NOMO-1 treated with DMSO at 0.1 percent for 48 hours (cell line): ENCODE results near the gene NPDC1.
A peak's percentile ranks its signal among the peaks of the same experiment; 100 is the strongest.

Source experiments
- DNase-seq: peaks from one replicate; lab custom pipeline; 2025; ENCODE audit not compliant: unreplicated experiment; lab: John Stamatoyannopoulos, UW

Gene NPDC1

DNA sequence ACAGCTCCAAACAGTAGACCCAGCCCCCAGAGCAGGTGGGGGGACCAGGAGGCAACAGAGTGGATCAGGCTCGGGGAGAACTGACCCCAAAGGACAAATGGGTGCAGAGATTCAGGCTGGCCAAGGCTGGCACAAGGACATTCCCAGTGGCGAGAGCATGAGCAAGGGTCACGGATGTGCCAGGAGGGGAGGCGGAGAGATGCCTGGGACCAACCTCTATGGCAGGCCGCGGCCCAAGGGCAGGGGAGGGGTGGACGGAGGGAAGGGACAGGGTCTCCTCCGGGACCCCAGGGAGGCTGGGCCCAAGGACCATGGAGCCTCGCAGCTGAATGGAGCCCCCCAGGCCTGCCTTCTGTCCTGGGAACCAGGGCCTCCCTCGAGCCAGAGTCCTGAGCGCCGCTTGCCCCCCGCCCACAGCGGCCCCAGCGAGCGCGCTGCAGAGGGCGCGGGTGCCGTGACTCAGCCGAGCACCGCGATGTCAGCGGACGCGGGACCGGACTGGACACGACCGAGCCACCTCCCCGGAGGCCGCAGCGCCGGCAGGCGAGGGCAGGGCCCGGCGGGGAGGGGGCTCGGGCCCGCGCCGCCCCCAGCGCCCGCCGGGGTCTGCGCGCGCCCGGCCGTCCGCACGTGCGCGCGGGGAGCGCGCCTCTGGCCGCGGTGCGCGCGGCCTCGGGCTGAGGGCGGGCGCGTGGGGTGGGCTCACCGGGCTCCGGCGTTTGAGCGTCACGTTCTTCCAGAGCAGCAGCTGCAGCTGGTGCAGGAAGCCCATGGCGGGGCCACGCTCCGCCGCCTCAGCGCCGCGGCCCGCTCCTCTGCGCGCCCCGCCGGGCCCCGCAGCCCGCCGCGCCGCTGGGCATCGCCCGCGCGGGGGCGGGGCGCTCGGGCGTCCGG, 18.4 kb downstream of the NPDC1 start, which contains the start of gene ABCA2:
TSS of gene ABCA2 (minus strand) at position 869 of the 894 bp plus-strand sequence. CDS start at position 772, 97 bp downstream.
- no peak for DNase-seq

DNA sequence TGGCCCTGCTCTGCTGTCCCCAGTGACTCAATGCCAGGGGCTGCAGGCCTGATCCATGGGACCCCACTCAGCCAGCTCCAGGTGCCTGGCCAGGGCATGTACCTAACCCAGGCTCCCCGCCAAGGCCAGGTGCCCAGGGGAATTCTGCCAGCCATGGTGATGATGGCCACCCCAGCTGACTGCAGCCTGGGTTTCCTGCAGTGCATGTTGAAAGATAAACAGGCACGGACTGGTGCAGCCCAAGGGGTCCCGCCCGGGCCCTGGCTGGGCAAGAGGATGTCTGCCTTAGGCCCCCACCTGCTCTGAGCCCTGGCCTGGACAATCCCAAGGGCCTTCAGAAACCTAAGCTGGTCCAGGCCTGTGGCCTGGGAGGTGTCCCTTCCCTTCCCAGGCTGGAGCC, 19.1 kb downstream of the NPDC1 start:
- no peak for DNase-seq

DNA sequence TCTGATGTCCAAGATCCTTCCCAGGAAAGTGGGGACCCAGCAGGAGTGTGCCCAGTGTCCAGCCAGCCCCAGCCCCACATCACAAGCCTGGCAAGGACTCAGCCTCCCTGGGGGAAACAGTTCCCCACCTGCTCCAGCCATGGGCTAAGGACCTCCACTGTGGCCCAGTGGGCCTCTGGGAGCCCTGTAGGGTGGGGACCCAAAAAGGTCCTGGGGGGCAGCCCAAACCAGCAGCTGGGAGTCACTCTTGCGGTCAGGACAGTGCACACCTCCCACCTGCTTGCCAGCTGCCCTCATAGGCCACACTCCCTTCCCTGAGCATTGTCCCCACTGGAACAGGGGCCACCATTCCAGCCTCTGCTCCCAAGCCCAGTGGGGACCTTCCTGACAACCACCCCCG, 19.6 kb downstream of the NPDC1 start:
- DNase-seq: no peak

DNA sequence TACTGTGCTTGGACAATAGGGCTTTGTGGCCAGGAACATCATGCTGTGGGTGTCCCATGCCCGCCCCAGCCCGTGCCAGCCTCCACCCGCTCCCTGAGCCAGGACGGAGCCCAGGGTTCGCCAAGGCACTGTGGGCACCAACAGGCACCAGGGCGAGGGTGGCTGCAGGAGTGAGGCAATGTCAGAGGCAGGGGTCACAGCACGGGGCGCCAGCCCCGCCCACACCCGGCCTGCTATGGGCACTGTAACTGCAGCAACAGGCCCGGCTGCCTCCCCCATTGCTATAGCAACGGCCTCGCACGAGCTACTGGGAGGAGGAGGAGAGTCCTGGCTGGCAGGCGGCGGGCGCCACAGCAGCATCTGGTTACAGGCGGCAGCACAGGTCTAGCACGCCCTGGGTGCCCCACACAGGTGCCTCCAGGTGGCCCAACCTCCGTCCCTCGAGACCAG, 20.4 kb downstream of the NPDC1 start:
- DNase-seq: no peak

DNA sequence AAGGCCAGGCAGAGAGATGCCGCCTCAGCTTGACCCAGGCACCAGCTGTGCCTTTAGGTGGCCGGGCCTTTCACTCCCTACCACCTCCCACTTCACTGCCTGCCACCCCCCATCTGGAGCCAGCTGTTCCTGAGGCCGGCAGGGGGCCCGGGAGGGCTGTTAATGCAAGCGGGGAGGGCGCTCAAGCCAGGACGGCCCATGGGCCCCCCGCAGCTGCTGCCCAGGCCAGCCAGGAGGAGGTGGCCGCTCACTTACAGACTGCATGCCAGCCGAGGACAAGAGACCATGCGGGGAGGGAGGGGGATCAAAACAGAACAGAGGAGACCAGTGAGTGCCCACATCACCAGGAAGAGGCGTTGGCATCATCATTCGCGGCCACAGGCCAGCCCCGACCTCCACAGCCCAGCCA, 22.4 kb downstream of the NPDC1 start:
- DNase-seq: no peak

DNA sequence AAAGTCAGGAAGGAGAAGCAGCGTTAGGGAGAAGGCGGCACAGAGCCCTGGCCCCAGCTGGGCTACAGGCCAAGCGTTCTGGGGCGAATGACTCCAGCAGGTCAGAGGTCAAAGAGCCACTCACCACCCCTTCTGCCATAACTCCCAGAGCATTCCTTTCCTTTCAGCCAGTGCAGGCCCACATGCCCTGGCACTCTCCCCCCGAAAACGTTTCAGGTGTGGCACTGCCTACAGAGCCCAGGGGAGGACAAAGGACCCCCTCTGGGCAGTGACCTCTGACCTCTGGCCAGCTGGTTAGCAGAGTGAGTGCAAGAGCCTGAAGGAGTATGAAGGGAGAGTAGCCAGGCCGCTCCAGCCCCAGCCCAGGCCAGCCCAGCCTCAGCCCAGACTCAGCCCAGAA, 22.8 kb downstream of the NPDC1 start:
- no peak for DNase-seq

DNA sequence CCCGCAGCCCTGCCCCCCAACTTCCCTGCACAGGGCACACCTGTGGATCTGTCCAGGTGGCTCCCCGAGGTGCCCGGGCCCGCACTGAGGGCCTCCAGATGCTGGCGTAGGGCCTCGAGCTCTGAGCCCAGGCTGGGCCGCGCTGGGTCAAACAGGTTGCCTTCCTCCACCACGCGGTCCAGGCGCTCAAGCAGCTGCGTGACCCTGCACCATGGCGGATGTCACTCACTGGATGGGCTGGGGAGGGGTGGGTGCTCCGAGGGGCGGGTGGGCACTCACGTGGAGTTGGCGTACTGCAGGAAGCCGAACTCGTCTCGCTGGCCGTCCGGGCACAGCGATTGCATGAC, 23.3 kb downstream of the NPDC1 start:
- DNase-seq: no peak

DNA sequence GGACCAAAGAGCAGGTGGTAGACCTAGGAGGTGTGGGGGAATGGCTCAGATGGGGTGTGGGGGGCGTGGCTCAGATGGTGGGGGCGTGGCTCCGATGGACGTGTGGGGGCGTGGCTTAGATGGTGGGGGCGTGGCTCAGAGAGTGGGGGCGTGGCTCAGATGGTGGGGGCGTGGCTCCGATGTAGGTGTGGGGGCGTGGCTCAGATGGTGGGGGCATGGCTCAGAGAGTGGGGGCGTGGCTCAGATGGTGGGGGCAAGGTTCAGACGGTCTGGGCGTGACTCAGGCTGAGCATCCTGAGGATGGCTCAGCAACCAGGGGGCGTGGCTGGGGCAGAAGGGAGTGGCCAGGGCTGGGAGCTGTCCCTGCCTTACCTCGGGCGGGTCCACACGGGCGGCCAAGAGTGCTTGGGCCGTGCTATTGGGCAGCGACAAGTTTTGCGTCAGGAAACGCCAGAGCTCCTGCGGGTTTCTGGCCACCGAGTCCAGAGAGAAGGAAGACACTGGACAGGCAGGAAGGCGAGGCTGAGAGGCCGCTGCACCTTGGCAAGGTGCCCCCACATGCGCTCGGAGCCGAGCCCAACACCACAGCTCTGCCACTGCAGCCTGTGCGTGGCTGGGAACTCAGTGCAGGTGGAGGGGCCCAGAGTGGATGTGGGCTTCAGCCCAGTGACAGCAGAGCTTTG, 23.9 kb downstream of the NPDC1 start:
- peak; percentile 70 for DNase-seq

DNA sequence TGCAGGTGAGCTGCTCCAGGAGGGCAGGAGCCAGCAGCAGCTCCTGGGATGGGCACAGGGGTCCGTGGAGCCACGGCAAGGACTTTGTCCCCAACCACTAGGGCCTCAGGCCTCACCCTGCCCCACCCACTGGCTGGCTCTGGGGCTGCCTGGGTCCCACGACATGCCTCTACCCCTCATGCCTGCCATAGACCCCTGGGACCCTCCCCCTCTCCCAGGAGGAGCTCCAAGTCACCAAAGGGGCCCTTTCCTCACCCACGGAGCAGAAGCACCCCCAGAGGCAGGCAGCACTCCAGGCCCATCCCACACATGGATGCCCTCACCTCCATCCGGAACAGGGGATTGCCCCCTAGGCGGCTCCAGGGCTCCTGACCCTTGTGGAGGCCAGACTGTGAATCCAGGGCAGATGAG, 24.4 kb downstream of the NPDC1 start:
- DNase-seq: no peak

DNA sequence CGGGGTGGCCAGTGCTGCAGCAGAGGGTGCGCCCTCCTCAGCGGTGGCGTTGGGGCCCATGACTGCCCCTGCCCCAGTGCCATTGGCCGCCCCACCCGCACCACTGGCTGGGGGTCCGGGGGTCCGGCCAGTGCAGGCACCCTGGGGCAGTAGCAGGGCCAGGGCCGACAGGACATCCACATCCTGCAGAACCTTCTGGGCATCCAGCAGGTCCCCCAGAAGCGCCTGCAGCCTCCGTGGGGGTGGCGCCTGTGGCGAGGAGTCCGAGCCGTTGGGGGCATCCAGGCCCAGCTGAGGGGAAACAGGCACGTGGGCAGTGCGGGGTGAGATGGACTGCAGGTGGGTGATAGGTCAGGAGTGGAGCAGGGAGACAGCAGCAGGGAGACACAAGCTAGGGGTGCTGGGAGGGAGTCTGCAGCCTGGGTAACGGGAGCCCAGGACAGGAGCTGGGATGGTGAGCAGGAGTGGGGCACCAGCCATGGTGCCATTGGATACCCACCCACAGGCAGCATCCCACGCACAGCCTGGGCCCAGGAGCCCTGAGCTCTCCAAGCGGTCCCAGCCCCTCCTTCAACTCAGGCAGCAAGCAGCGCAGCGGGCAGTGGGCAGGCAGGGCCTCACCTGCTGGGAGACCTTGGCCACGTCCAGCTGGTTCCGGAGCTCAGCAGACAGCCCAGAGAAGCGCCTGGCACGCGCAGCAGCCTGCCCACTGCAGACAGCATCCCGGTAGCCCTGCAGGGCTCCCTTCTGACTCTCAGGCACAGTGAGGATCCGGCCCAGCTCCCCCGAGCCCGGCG, 25.0 kb downstream of the NPDC1 start:
- no peak for DNase-seq

DNA sequence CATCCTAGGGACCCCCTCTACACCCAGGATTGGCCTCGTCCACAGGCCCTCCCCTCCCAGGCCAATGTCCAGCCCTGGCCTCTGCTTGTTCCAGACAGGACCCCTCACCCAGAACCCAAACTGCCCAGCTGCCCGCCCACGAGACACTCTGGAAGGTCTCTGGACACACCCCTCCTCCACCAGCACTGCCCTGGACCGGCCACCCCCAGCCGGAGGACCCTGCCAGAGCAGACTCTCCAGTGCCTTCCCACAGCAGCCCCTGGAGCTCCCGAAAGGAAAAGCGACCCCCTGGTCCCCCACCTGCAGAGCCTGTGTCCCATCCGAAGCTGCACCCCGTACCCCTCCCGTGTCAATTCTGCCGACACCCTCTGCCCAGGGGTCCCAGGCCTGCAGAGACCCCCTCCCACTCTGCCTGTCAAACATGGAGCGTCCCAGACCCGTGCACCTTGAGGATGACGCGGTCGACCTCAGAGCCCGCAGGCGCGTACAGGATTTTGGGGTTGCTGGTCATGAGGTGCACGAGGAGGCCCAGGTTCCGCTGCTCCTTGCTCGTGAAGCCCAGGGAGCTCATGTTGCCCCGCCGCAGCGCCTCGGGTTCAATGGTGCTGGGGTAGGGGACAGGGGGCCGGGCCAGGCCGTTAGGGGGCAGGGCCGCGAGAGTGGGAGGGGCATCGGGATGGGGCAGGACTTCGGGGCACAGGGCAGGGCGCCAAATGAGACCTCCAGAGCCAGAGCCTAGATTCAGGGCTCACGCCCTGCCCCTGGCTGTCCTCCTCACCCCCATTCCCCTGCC, 25.9 kb downstream of the NPDC1 start:
- no peak for DNase-seq

DNA sequence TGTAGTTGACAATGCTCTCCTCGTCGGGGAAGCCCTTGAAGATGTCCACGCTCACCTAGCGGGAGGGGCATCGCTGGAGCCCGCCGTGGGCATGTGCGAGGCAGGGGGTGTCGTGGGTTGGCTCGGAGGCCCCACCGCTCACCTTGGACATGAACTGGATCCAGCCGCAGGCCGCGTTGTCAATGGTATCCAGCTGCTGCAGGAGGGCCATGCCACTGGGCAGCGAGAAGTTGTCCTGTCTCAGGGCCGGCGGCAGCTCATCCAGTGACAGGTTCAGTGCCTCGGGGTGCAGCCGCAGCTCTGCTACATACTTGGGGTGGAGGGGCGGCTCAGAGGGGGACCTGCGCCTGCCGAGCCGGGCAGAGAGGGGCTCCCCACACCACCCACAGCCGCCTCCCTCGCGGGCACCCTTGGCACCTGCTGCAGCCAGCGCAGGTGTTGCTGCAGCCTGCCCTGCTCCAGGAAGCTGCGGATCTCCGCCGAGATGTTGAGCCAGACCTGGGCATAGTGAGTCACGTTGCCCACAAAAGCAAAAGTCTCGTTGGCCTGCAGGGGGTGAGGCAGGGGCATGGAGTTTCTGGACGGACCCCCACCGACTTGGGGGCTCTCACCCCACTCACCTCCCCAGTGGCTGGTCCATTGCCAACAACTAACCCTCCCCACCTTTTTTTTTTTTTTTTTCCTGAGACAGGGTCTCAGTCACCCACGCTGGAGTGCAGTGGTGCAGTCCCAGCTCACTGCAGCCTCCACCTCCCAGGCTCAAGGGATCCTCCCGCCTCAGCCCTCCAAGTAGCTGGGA, 27.0 kb downstream of the NPDC1 start:
- DNase-seq: no peak

DNA sequence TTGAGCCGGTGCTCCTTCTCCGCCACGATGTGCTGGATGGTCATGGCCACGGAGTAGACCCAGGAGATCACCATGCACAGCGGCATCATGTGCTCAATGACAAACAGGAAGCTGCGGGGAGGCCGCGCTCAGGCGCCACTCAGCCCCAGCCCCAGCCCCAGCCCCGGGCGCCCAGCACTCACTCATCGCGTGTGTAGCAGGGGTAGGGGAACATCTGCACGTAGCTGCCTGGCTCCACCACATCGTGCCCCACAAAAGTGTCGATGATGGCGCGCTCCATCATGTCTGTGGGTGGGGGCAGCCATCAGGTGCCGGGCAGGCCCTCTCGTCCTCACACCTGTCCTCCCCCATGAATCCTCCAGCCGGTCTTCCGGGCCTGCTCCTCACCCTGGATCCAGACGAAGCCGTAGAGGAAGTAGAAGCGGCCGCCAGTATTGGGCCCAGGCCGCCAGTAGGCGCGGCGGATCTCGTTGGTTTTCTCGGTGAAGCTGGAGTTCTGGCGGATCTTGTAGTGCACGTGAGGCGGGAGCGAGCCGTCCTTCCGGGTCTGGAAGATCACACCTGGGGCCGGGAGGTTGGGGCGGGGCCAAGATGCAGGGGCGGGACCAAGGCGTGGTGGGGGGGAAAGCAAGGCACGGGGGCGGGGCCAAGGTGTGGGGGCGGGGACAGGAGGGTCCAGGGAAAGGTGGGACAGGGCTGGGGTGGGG, 28.0 kb downstream of the NPDC1 start:
- no peak for DNase-seq

DNA sequence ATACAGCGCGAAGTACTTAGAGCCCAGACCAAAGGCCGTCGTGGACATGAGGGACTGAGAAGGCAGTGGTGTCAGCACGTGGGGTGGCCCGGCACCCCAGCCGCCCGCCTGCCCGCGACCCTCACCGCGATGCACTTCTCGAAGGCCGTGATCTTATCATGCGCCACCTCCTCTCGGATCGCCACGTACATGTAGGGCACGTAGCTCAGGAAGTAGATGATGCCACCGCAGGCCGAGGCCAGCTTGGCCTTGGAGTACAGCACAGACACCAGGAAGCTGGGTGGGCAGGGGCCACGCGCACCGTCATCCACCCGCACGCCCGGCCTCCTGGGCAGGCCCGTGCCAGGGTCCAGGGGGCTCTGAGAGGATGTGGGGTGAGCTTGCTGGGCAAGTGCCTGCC, 28.9 kb downstream of the NPDC1 start:
- DNase-seq: no peak

DNA sequence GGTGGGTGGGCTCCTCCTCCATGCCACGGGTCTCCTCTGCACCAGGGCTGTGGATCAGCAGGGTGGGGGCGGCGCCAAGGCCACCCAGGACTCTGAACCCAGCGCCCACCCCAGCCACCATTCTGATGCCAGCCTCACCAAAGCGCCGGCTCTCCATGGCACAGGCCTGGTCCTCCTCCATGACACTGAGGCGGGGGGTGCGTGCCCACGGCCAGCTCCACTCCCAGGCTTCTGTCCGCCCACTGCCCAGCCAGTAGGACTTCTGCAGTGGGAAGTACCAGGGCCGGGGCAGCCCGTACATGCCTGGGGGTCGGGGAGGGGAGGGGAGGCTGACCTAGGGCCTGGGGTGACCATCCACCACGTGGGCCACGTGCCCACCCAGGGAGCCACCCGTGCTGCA, 29.5 kb downstream of the NPDC1 start:
- no peak for DNase-seq

DNA sequence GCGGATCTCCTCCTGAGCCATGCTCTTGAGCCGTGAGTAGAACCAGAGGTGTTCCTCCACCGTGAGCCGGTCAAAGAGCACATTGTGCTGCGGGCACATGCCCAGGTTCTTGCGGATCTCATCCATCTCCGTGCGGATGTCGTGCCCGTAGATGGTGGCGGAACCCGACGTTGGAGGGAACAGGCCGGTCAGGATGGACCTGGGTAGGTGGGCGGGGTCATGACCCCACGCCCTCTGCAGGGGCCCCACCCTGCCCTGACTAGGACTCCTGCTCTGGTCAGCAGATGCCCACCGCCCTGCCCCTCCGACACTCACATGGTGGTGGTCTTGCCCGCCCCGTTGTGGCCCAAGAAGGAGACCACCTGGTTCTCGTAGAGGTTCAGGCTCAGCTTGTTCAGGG, 30.0 kb downstream of the NPDC1 start:
- no peak for DNase-seq

DNA sequence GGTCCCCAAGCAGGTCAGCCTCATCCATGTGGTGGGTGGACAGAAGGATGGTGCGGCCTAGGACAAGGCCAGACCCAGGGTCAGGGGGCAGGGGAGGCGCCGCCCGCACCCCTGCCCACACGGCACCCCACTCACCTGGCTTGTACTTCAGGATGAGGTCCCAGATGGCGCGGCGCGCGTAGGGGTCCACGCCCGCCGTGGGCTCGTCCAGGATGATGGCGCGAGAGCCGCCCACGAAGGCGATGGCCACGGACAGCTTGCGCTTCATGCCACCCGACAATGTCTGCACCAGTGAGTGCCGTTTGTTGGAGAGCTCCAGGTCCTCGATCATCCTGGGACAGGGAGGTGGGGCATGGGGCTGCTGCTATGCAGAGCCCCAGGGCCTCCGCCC, 30.4 kb downstream of the NPDC1 start:
- no peak for DNase-seq

DNA sequence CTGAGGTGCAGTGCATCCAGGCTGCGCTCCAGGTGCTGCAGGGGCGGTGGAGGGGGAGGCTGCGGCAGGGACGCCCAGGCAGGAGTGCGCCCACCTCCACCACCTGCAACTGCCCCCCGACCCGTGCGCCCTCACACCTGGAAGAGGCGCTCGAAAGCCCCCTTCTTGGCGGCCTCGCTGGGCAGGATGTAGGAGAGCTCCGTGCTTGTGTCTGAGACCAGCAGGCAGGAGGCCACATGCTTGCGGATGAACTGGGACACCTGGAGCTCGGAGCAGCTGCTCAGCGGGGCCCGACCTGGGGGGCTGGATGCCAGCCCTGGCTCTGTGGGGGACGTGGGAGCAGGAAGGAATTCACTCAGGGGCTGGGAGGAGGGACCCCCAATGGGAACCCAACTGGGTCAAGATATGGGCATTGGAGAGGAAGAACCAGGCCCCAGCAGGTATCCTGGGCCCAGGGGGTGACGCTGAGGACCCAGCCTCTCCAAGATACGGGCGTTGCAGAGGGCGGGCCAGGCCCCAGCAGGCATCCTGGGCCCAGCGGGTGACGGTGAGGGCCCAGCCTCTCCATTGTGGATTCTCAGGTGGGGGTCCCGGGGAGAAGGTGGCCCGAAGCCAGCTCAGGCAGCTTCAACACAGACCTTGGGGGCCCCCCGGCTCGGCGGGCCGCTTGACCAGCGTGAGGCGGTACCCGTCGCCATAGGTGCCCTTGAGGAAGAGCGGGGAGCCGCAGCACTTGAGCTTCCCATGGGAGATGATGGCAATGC, 31.0 kb downstream of the NPDC1 start:
- DNase-seq: no peak

DNA sequence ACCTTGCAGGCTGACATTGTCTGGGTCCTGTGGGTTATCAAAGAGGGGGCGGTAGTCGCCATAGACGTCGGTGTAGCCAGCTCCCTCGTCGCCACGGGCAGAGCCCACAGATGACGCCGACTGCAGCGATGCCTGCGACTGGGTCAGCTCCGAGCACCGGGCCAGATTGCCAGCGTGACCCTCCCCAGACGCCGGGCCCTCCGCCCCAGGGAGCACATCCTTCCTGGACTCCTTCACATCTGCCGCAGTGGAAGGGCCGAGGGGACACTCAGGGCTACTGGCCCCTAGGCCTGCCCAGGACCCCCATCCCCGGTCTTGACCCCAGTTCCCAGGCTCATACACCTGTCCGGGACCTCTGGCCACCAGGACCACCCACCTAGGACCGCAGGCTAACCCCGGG, 31.8 kb downstream of the NPDC1 start:
- no peak for DNase-seq
